GM19240 (cell line): ENCODE measurements around the gene PIK3R4.

Experiments
- DNase-seq: peaks from one replicate; pipeline ENCODE4 v3.0.0; 2011; ENCODE audit warnings: low spot score; ENCODE audit not compliant: insufficient read length

Gene PIK3R4

GRCh38 chr3:130688697-130689470 lies 57.7 kb downstream of the PIK3R4 start:
- DNase-seq = no peak

GRCh38 chr3:130688015-130688688 lies 58.5 kb downstream of the PIK3R4 start:
- no peak for DNase-seq

GRCh38 chr3:130687327-130687726 lies 59.3 kb downstream of the PIK3R4 start:
- DNase-seq = no peak

- DNase-seq = no peak
Observed at GRCh38 chr3:130686833-130687232, 59.8 kb downstream of the PIK3R4 start.

GRCh38 chr3:130682131-130682530 lies 64.5 kb downstream of the PIK3R4 start:
- no peak for DNase-seq

GRCh38 chr3:130679218-130679617 lies 67.4 kb downstream of the PIK3R4 start:
- no peak for DNase-seq

- no peak for DNase-seq
Observed at GRCh38 chr3:130677343-130677742, 69.3 kb downstream of the PIK3R4 start.

GRCh38 chr3:130671545-130672312 lies 74.9 kb downstream of the PIK3R4 start:
- DNase-seq = no peak

GRCh38 chr3:130669740-130670139 lies 76.9 kb downstream of the PIK3R4 start:
- DNase-seq = no peak

GRCh38 chr3:130663092-130663491 lies 83.5 kb downstream of the PIK3R4 start:
- no peak for DNase-seq

GRCh38 chr3:130662501-130662996 lies 84.1 kb downstream of the PIK3R4 start:
- no peak for DNase-seq

GRCh38 chr3:130661140-130661891 lies 85.3 kb downstream of the PIK3R4 start:
- DNase-seq = no peak

- no peak for DNase-seq
Observed at GRCh38 chr3:130659911-130660310, 86.7 kb downstream of the PIK3R4 start.

GRCh38 chr3:130658678-130659077 lies 88.0 kb downstream of the PIK3R4 start:
- DNase-seq = no peak

GRCh38 chr3:130656627-130657026 lies 90.0 kb downstream of the PIK3R4 start:
- no peak for DNase-seq

- DNase-seq = no peak
Observed at GRCh38 chr3:130654921-130655320, 91.7 kb downstream of the PIK3R4 start.

GRCh38 chr3:130654091-130654490 lies 92.5 kb downstream of the PIK3R4 start:
- no peak for DNase-seq

GRCh38 chr3:130649061-130649654 lies 97.5 kb downstream of the PIK3R4 start:
- no peak for DNase-seq

GRCh38 chr3:130648293-130648692 lies 98.3 kb downstream of the PIK3R4 start:
- DNase-seq = no peak

GRCh38 chr3:130645261-130645660 lies 101.4 kb downstream of the PIK3R4 start:
- no peak for DNase-seq
